ENCODE results near the gene CEP57. TPM values are rescaled to one million over a fixed set of nuclear protein-coding genes. Genes with fewer than 3 reads are reported as not detected.

Gene CEP57
- total RNA-seq, 1 donor from 2014 or later, result 82.0 TPM

- Mint-ChIP-seq H3K4me3 (no peak overlapping the region), H3K27ac (ENCODE audit: unreplicated experiment) (no peak overlapping the region), H3K4me1 (peaks cover 21% of the 10 kb centered on the region), H3K36me3 (ENCODE audit: low read depth) (peaks cover 3% of the 10 kb centered on the region), H3K9me3 (no peaks in the 10 kb centered on the region), H3K27me3 (ENCODE audit: low read depth) (no peaks in the 10 kb centered on the region)
- DNase-seq (ENCODE audit: low read depth, low spot score), result no peak
- TF ChIP-seq CTCF (conservative IDR thresholded peaks at IDR 0.05), result no peak
Measured at GRCh38 chr11:95778699-95779098, 11.6 kb upstream of the CEP57 start.

GRCh38 chr11:95780544-95780943 is 9.8 kb upstream of the CEP57 start:
- DNase-seq (ENCODE audit: low read depth, low spot score), result no peak
- peaks cover 9% of the 10 kb centered on the region for H3K36me3 Mint-ChIP-seq (ENCODE audit: low read depth)
- no peak for TF ChIP-seq CTCF (conservative IDR thresholded peaks at IDR 0.05)
- H3K4me3 Mint-ChIP-seq, result no peak overlapping the region
- no peaks in the 10 kb centered on the region for H3K27me3 Mint-ChIP-seq (ENCODE audit: low read depth)
- peaks cover 24% of the 10 kb centered on the region for H3K4me1 Mint-ChIP-seq
- no peak overlapping the region for H3K27ac Mint-ChIP-seq (ENCODE audit: unreplicated experiment)
- no peaks in the 10 kb centered on the region for H3K9me3 Mint-ChIP-seq

DNA sequence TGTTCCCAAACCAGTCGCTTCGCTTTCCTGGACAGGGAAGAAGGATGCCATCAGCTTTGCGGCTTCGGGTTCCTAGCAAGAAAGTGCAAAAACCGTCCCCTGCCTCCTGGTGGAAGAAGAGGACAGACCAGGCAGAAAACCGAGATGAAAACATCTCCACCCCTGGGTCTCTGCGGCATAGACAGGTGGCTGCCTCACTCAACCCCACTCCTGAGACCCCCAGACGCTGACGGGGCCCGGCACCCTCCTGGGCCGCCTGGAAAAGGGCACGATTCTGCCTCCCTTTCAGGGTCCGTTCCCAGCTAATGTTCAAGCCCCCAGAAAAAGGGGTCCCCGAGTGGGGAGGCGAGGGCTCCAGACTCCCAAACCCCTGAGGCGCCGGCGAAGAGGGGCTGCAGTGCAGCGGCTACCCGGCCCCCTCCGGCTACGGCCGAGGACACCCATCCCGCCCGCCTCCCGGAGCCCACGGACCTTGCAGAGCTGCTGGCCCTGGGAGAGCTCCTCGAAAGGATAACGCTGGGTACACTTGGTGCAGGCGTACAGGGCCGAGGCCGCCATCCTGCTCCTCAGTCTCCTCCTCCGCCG is 1.3 kb upstream of the CEP57 start:
- Mint-ChIP-seq H3K27me3 (ENCODE audit: low read depth) (no peaks in the 10 kb centered on the region), H3K4me3 (peak overlapping the region; percentile 99), H3K4me1 (peaks cover 39% of the 10 kb centered on the region), H3K9me3 (no peaks in the 10 kb centered on the region), H3K36me3 (ENCODE audit: low read depth) (peaks cover 10% of the 10 kb centered on the region), H3K27ac (ENCODE audit: unreplicated experiment) (peak overlapping the region; percentile 95)
- TF ChIP-seq CTCF (conservative IDR thresholded peaks at IDR 0.05), result peak; percentile 60
- DNase-seq (ENCODE audit: low read depth, low spot score), result peak; percentile 38

GRCh38 chr11:95789506-95790122 is 684 bp upstream of the CEP57 start, which contains the start of gene FAM76B:
FAM76B (minus strand) TSS chr11:95789782; CDS start chr11:95789478, 304 bp downstream.
- TF ChIP-seq CTCF (conservative IDR thresholded peaks at IDR 0.05), result no peak
- Mint-ChIP-seq H3K27ac (ENCODE audit: unreplicated experiment) (peak within 1 kb of the TSS; percentile 100), H3K4me1 (peaks cover 45% of the 10 kb centered on the region), H3K9me3 (no peaks in the 10 kb centered on the region), H3K27me3 (ENCODE audit: low read depth) (no peaks in the 10 kb centered on the region), H3K36me3 (ENCODE audit: low read depth) (peaks cover 8% of the 10 kb centered on the region), H3K4me3 (peak within 1 kb of the TSS; percentile 99)
- DNase-seq (ENCODE audit: low read depth, low spot score), result peak; percentile 87

GRCh38 chr11:95790933-95791708 is 823 bp downstream of the CEP57 start:
- no peaks in the 10 kb centered on the region for H3K9me3 Mint-ChIP-seq
- peak overlapping the region; percentile 100 for H3K27ac Mint-ChIP-seq (ENCODE audit: unreplicated experiment)
- H3K4me3 Mint-ChIP-seq, result peak overlapping the region; percentile 99
- TF ChIP-seq CTCF (conservative IDR thresholded peaks at IDR 0.05), result no peak
- no peaks in the 10 kb centered on the region for H3K27me3 Mint-ChIP-seq (ENCODE audit: low read depth)
- peaks cover under 1% of the 10 kb centered on the region for H3K36me3 Mint-ChIP-seq (ENCODE audit: low read depth)
- DNase-seq (ENCODE audit: low read depth, low spot score), result peak; percentile 38
- peaks cover 48% of the 10 kb centered on the region for H3K4me1 Mint-ChIP-seq

Measured in neural crest cell (in vitro differentiated cells).